DMS114 treated with DMSO at 0.1 percent for 48 hours (cell line): ENCODE results near the gene ZNF575.
A peak's percentile ranks its signal among the peaks of the same experiment; 100 is the strongest.

Experiments
- DNase-seq: peaks from one replicate; lab custom pipeline; 2025; ENCODE audit not compliant: unreplicated experiment; lab: John Stamatoyannopoulos, UW

The ZNF575 gene

GRCh38 chr19:43570174-43570791, 37.3 kb downstream of the ZNF575 start:
- DNase-seq = no peak

- DNase-seq = no peak
Measured at GRCh38 chr19:43572171-43572588, 39.2 kb downstream of the ZNF575 start.

GRCh38 chr19:43574424-43575155, 41.6 kb downstream of the ZNF575 start:
- no peak for DNase-seq

- DNase-seq = peak; percentile 95
Measured at GRCh38 chr19:43575156-43575950, 42.4 kb downstream of the ZNF575 start, which contains the start of the genes PINLYP and XRCC1. Gene PINLYP, plus strand, starts transcription at chr19:43575801. Its CDS starts 1,391 bp downstream, at chr19:43577192. Gene XRCC1, minus strand, starts transcription at chr19:43575527. Its CDS starts 69 bp downstream, at chr19:43575458.

- DNase-seq = no peak
Measured at GRCh38 chr19:43575955-43576878, 43.2 kb downstream of the ZNF575 start.

GRCh38 chr19:43578787-43579186, 45.8 kb downstream of the ZNF575 start:
- no peak for DNase-seq

- no peak for DNase-seq
Measured at GRCh38 chr19:43581467-43581866, 48.5 kb downstream of the ZNF575 start.

- DNase-seq = no peak
Measured at GRCh38 chr19:43582495-43582894, 49.5 kb downstream of the ZNF575 start.

GRCh38 chr19:43584484-43584883, 51.5 kb downstream of the ZNF575 start:
- DNase-seq = no peak
